Neuronal stem cell (in vitro differentiated cells): Measurements from ENCODE around the gene ACO1. TPM values are rescaled to one million over a fixed set of nuclear protein-coding genes. Genes with fewer than 3 reads are reported as not detected.

Experiments
- DNase-seq: peaks from one replicate; pipeline ENCODE4 v3.0.0-alpha.2; 2013; ENCODE audit warnings: low spot score
- H2AFZ ChIP-seq: one replicate; pipeline ENCODE4 v1.6.1; 2013; ENCODE audit warnings: mild to moderate bottlenecking, low read length, inconsistent platforms
- H2AK5ac ChIP-seq: 2 replicates; pipeline ENCODE4 v1.6.1; 2013; ENCODE audit warnings: low read depth, mild to moderate bottlenecking, inconsistent platforms, low read length, moderate library complexity, mixed read lengths
- H2BK120ac ChIP-seq: 2 replicates; pipeline ENCODE4 v1.6.1; 2013; ENCODE audit warnings: low read depth, mild to moderate bottlenecking, inconsistent platforms, low read length, moderate library complexity, mixed read lengths
- H2BK12ac ChIP-seq: one replicate; pipeline ENCODE4 v1.6.1; 2013; ENCODE audit warnings: low read length, inconsistent platforms
- H2BK15ac ChIP-seq: 2 replicates; pipeline ENCODE4 v1.6.1; 2013; ENCODE audit warnings: mild to moderate bottlenecking, low read length, inconsistent platforms, mixed read lengths
- H2BK5ac ChIP-seq: one replicate; pipeline ENCODE4 v1.6.1; 2013; ENCODE audit warnings: inconsistent platforms, mild to moderate bottlenecking, low read length, moderate library complexity
- H3K14ac ChIP-seq: one replicate; pipeline ENCODE4 v1.6.1; 2013; ENCODE audit warnings: low read length, inconsistent platforms
- H3K18ac ChIP-seq: 2 replicates; pipeline ENCODE4 v1.6.1; 2013; ENCODE audit warnings: low read length, inconsistent platforms
- H3K23ac ChIP-seq: 2 replicates; pipeline ENCODE4 v1.6.1; 2013; ENCODE audit warnings: low read depth, mild to moderate bottlenecking, mixed read lengths, low read length, inconsistent platforms; ENCODE audit not compliant: poor library complexity
- H3K27ac ChIP-seq: replicated peaks from 3 replicates; pipeline ENCODE4 v1.5.1; 2013; ENCODE audit warnings: low read length, inconsistent platforms
- H3K27me3 ChIP-seq, 3 experiments: 2 replicates each; pipeline ENCODE4 v1.6.1; 2013; ENCODE audit warnings: low read length in 3 of 3, mild to moderate bottlenecking in 2 of 3, inconsistent platforms in 1 of 3, low read depth in 1 of 3, mixed read lengths in 1 of 3, moderate library complexity in 1 of 3; ENCODE audit not compliant: control insufficient read depth in 3 of 3, insufficient read depth in 3 of 3
- H3K36me3 ChIP-seq, 2 donors: replicated peaks in 1 of 2; 2 replicates each; pipeline ENCODE4 v1.6.1; 2013; ENCODE audit warnings: low read length in 2 of 2; ENCODE audit not compliant: control insufficient read depth in 2 of 2, insufficient read depth in 2 of 2
- H3K4ac ChIP-seq: 2 replicates; pipeline ENCODE4 v1.6.1; 2013; ENCODE audit warnings: inconsistent platforms, mild to moderate bottlenecking, low read length, moderate library complexity
- H3K4me1 ChIP-seq, 2 donors: 1 replicate in 1 of 2; 2 replicates in 1 of 2; pipeline ENCODE4 v1.6.1; 2013; ENCODE audit warnings: low read length in 2 of 2, low read depth in 1 of 2; ENCODE audit not compliant: control insufficient read depth in 2 of 2, insufficient read depth in 1 of 2
- H3K4me2 ChIP-seq: one replicate; pipeline ENCODE4 v1.6.1; 2013; ENCODE audit warnings: mild to moderate bottlenecking, low read length, inconsistent platforms; ENCODE audit not compliant: insufficient read depth, poor library complexity, severe bottlenecking
- H3K4me3 ChIP-seq, 2 donors: 2 replicates each; pipeline ENCODE4 v1.5.1; 2013; ENCODE audit warnings: low read length in 2 of 2, mild to moderate bottlenecking in 2 of 2, inconsistent platforms in 1 of 2, moderate library complexity in 1 of 2
- H3K79me1 ChIP-seq: one replicate; pipeline ENCODE4 v1.6.1; 2013; ENCODE audit warnings: low read depth, mild to moderate bottlenecking, inconsistent platforms, low read length, moderate library complexity
- H3K9ac ChIP-seq: one replicate; pipeline ENCODE4 v1.6.1; 2013; ENCODE audit warnings: mild to moderate bottlenecking, low read depth, low read length, inconsistent platforms; ENCODE audit not compliant: poor library complexity
- H3K9me3 ChIP-seq, 2 donors: replicated peaks in 1 of 2; 2 replicates each; pipeline versions ENCODE3 to v1.6.1; 2013; ENCODE audit warnings: low read length in 2 of 2, mild to moderate bottlenecking in 2 of 2, inconsistent platforms in 1 of 2, low read depth in 1 of 2, mixed read lengths in 1 of 2, moderate library complexity in 1 of 2; ENCODE audit not compliant: control insufficient read depth in 2 of 2, insufficient read depth in 1 of 2
- H4K8ac ChIP-seq: one replicate; pipeline ENCODE4 v1.6.1; 2013; ENCODE audit warnings: low read depth, mild to moderate bottlenecking, inconsistent platforms, low read length, moderate library complexity
- H4K91ac ChIP-seq: one replicate; pipeline ENCODE4 v1.6.1; 2013; ENCODE audit warnings: low read length, low read depth, mild to moderate bottlenecking, inconsistent platforms; ENCODE audit not compliant: poor library complexity
- whole genome bisulfite sequencing, 2 donors: extraction: QIAGEN DNeasy Blood & Tissue Kit; methylation state at CpG; one replicate each; pipeline ENCODE4 v1.1.7; 2013; ENCODE audit warnings: missing lambda C conversion rate in 2 of 2, mixed read lengths in 1 of 2; ENCODE audit not compliant: insufficient read length in 2 of 2, insufficient replicate concordance in 1 of 2; ENCODE audit errors: extremely low coverage in 2 of 2; 5-methylcytosine and 5-hydroxymethylcytosine counted together
- polyA plus RNA-seq, 2 experiments: library from polyadenylated mRNA; stranded (reverse); fragments of 200-250 nt; gene quantifications; one replicate each; pipeline ENCODE4 v1.2.3, GENCODE V29; 2013

The ACO1 gene
- polyA plus RNA-seq (2013, experiment 1 of 2): 16.0 TPM
- 16.0 TPM for polyA plus RNA-seq (2013, experiment 2 of 2)

GRCh38 chr9:32384364-32385151 lies at the start of gene ACO1:
TSS of gene ACO1 (plus strand) at chr9:32384643. CDS start at chr9:32405507, 20,864 bp downstream.
- Histone ChIP-seq H3K4me2 (peak within 1 kb of the TSS; percentile 75), H2AK5ac (no peak within 1 kb of the TSS), H2BK12ac (no peak within 1 kb of the TSS), H3K18ac (peak within 1 kb of the TSS; percentile 96), H4K91ac (no peak within 1 kb of the TSS), H2BK120ac (no peak within 1 kb of the TSS), H3K4me1 (peaks cover 4 to 5% of the 10 kb centered on the region in 2 donors), H3K4ac (no peak within 1 kb of the TSS), H3K4me3 (peak within 1 kb of the TSS; percentile 93 to 96), H3K27me3 (peaks cover 0 to 37% (median 15%) of the 10 kb centered on the region in 3 experiments), H2AFZ (peak within 1 kb of the TSS; percentile 99), H3K27ac (no peak within 1 kb of the TSS), H3K9ac (peak within 1 kb of the TSS; percentile 94), H3K9me3 (peaks cover 0 to 2% of the 10 kb centered on the region in 2 donors), H2BK5ac (no peak within 1 kb of the TSS), H4K8ac (no peak within 1 kb of the TSS), H2BK15ac (peak within 1 kb of the TSS; percentile 42), H3K79me1 (no peaks in the 10 kb centered on the region), H3K14ac (peak within 1 kb of the TSS; percentile 43), H3K23ac (peak within 1 kb of the TSS; percentile 34), H3K36me3 (peaks cover 0 to 2% of the 10 kb centered on the region in 2 donors)
- DNase-seq: peak; percentile 90
- no CpG with 5 or more reads among the region's 73 CpGs for WGBS, 2 donors

- Histone ChIP-seq H2BK12ac (no peak overlapping the region), H2BK120ac (no peak overlapping the region), H4K8ac (no peak overlapping the region), H3K27ac (no peak overlapping the region), H3K4me3 (no peak overlapping the region), H3K14ac (no peak overlapping the region), H3K4me1 (peaks cover 0 to 6% of the 10 kb centered on the region in 2 donors), H3K27me3 (no peaks in the 10 kb centered on the region), H3K79me1 (no peaks in the 10 kb centered on the region), H3K9ac (no peak overlapping the region), H3K9me3 (no peaks in the 10 kb centered on the region), H2BK15ac (no peak overlapping the region), H3K36me3 (no peaks in the 10 kb centered on the region), H2AK5ac (no peak overlapping the region), H3K23ac (no peak overlapping the region), H4K91ac (no peak overlapping the region), H2BK5ac (no peak overlapping the region), H3K4me2 (no peak overlapping the region), H3K18ac (no peak overlapping the region), H3K4ac (no peak overlapping the region), H2AFZ (no peak overlapping the region)
- DNase-seq: no peak
- no CpG with 5 or more reads among the region's 6 CpGs for WGBS, 2 donors
Measured at GRCh38 chr9:32334916-32335895, 49.2 kb upstream of the ACO1 start.

GRCh38 chr9:32339424-32339823 lies 45.0 kb upstream of the ACO1 start:
- Histone ChIP-seq H3K23ac (no peak overlapping the region), H3K79me1 (no peaks in the 10 kb centered on the region), H3K36me3 (no peaks in the 10 kb centered on the region), H2AK5ac (no peak overlapping the region), H4K91ac (no peak overlapping the region), H3K4me3 (no peak overlapping the region), H3K14ac (no peak overlapping the region), H3K4me2 (no peak overlapping the region), H2BK15ac (no peak overlapping the region), H2BK5ac (no peak overlapping the region), H2AFZ (no peak overlapping the region), H4K8ac (no peak overlapping the region), H3K18ac (no peak overlapping the region), H2BK120ac (no peak overlapping the region), H3K9me3 (no peaks in the 10 kb centered on the region), H3K4me1 (peaks cover under 1 to 8% of the 10 kb centered on the region in 2 donors), H3K27ac (no peak overlapping the region), H2BK12ac (no peak overlapping the region), H3K27me3 (no peaks in the 10 kb centered on the region), H3K9ac (no peak overlapping the region), H3K4ac (no peak overlapping the region)
- WGBS, 2 donors: no CpG with 5 or more reads among the region's 2 CpGs
- DNase-seq: no peak
